ENCODE measurements around the gene CHST3. TPM values are rescaled to one million over a fixed set of nuclear protein-coding genes. Genes with fewer than 3 reads are reported as not detected.

CHST3 gene
- total RNA-seq, 4 donors from 2014 or later, result 41.2 to 56.4 (median 47.4) TPM

DNA sequence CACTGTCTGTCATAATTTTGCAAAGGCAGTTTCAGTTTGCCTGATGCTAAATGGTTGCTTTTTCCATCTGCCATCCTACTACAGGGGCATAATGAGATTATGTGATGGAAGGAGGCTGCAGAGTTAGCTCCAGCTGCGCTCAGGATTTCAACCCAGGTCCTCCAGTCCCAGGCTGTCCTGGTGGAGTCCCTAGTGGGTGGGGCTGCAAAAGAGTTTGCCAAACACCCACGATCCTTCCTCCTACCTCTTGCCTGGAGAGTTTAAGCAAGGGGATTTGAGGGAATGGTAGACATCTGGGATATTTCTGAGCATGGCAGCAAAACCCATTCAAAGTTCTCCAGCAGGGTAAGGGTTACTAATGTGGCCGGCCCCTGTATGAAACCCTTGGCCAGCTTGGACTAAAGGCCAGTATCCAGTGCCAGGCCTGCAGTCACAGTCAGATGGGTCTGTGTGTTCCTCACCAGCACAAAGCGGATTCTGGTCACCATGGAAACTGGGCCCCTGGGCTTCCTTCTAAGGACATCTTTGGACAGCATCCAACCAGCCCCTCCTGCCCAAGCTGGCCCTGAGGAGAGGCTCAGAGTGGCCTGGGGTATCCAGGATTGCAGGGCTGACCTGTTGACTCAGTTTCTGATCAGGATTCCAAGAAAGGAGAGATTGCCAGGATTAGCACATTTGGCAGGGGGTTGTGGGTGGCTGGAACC is 42.7 kb upstream of the CHST3 start:
- peak overlapping the region in 1 of 4 donors; percentile 27 for H3K27ac ChIP-seq
- H3K36me3 ChIP-seq, result no peaks in the 10 kb centered on the region
- H3K4me3 ChIP-seq, result no peak overlapping the region
- H3K27me3 ChIP-seq, result no peaks in the 10 kb centered on the region
- peak in 1 of 2 donors; percentile 32 for DNase-seq (ENCODE audit: low spot score in 2 of 2)
- TF ChIP-seq CTCF (IDR thresholded peaks at IDR 0.05) (no peak), POLR2A (IDR thresholded peaks at IDR 0.05) (no peak), EP300 (IDR thresholded peaks at IDR 0.05) (no peak)
- H3K4me1 ChIP-seq, result peaks cover 0 to 19% (median 13%) of the 10 kb centered on the region in 4 donors
- WGBS, 2 donors, result 17 to 30% methylated on average over 4 of the region's 4 CpGs
- H3K9me3 ChIP-seq, result peaks cover 0 to 8% (median 0%) of the 10 kb centered on the region in 4 donors

- WGBS, 2 donors, result 72 to 78% methylated on average over 7 of the region's 7 CpGs
- H3K4me1 ChIP-seq, result peaks cover 0 to 19% (median 13%) of the 10 kb centered on the region in 4 donors
- no peak for DNase-seq (ENCODE audit: low spot score in 2 of 2)
- no peaks in the 10 kb centered on the region for H3K9me3 ChIP-seq
- no peak overlapping the region for H3K27ac ChIP-seq
- H3K4me3 ChIP-seq, result no peak overlapping the region
- no peaks in the 10 kb centered on the region for H3K27me3 ChIP-seq
- H3K36me3 ChIP-seq, result no peaks in the 10 kb centered on the region
- no peak for TF ChIP-seq CTCF (IDR thresholded peaks at IDR 0.05)
- no peak for TF ChIP-seq POLR2A (IDR thresholded peaks at IDR 0.05)
- no peak for TF ChIP-seq EP300 (IDR thresholded peaks at IDR 0.05)
Measured at GRCh38 chr10:71923138-71923692, 41.0 kb upstream of the CHST3 start.

DNA sequence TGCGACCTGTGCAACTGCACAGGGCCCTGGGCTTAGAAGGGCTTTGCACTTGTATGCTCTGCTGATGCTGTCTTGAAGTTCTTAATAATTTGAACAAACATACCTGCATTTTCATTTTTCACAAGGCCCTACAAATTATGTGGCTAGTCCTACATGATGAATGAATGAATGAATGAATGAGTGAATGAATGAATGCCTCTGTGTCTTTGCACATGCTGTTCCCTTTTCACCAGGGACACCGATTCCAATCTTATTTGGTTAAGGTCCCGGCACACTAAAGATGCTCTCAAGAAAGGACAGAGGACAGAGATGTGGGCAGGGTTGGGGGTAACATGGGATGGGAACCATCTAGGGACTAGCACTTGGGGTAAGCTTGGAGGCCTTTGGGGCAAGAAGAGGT is 39.4 kb upstream of the CHST3 start:
- no peaks in the 10 kb centered on the region for H3K27me3 ChIP-seq
- no peak for DNase-seq (ENCODE audit: low spot score in 2 of 2)
- H3K9me3 ChIP-seq, result no peaks in the 10 kb centered on the region
- TF ChIP-seq POLR2A (IDR thresholded peaks at IDR 0.05), result no peak
- no peak for TF ChIP-seq CTCF (IDR thresholded peaks at IDR 0.05)
- TF ChIP-seq EP300 (IDR thresholded peaks at IDR 0.05), result no peak
- no peak overlapping the region for H3K27ac ChIP-seq
- no peaks in the 10 kb centered on the region for H3K36me3 ChIP-seq
- H3K4me3 ChIP-seq, result no peak overlapping the region
- peaks cover 0 to 19% (median 13%) of the 10 kb centered on the region in 4 donors for H3K4me1 ChIP-seq
- 94 to 99% methylated on average over 3 of the region's 3 CpGs for WGBS, 2 donors

DNA sequence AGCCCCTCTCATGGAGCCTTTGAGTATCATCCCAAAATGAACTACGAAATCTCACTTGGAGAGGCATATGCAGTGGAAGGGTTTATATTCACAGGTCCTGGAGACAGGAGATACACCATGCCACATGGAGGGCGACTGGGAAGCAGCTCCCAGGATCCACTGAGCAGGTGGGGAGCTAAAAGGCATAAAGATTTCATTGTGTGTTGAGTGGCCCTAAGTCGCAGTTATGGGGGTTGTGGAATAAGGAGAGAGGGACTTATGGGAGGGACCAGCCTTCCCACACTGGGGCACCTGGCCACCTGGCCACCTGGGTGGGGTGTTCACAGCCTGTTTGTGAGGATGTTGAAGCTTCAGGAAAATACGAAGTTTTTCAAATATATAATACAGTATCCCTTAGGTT is 37.0 kb upstream of the CHST3 start:
- 70 to 72% methylated on average over 4 of the region's 4 CpGs for WGBS, 2 donors
- Histone ChIP-seq H3K4me1 (peaks cover 0 to under 1% (median 0%) of the 10 kb centered on the region in 4 donors), H3K9me3 (peaks cover 0 to 4% (median under 1%) of the 10 kb centered on the region in 4 donors), H3K27ac (no peak overlapping the region), H3K27me3 (no peaks in the 10 kb centered on the region), H3K36me3 (no peaks in the 10 kb centered on the region), H3K4me3 (no peak overlapping the region)
- no peak for DNase-seq (ENCODE audit: low spot score in 2 of 2)
- TF ChIP-seq CTCF (IDR thresholded peaks at IDR 0.05) (no peak), EP300 (IDR thresholded peaks at IDR 0.05) (no peak), POLR2A (IDR thresholded peaks at IDR 0.05) (no peak)

Data from tibial nerve (tissue), 4 donors.